ENCODE measurements around the gene THSD1. TPM values are rescaled to one million over a fixed set of nuclear protein-coding genes. Genes with fewer than 3 reads are reported as not detected.

Gene THSD1
- polyA plus RNA-seq, 1 of the 3 experiments (the other 2 are of a cell fraction), result 8.9 TPM

- no peaks in the 10 kb centered on the region for H3K9me2 ChIP-seq
- no peaks in the 10 kb centered on the region for H3K4me1 ChIP-seq (ENCODE audit: control insufficient read depth in 1 of 2, insufficient read depth in 2 of 2, low read depth in 1 of 2, low read length in 1 of 2)
- no peaks in the 10 kb centered on the region for H3K36me3 ChIP-seq (replicated peaks in 1 of 2; ENCODE audit: control insufficient read depth in 1 of 2, insufficient read depth in 2 of 2, low read length in 1 of 2)
- no peak overlapping the region for H3K9ac ChIP-seq
- H3K27ac ChIP-seq (ENCODE audit: low read depth in 2 of 2, low read length in 1 of 2), result no peak overlapping the region
- H4K20me1 ChIP-seq (ENCODE audit: insufficient read depth), result no peaks in the 10 kb centered on the region
- H3K4me3 ChIP-seq (ENCODE audit: low read depth in 2 of 2, low read length in 1 of 2), result no peak overlapping the region
- TF ChIP-seq EP300 (IDR thresholded peaks at IDR 0.05; ENCODE audit: borderline replicate concordance in 1 of 2, low read depth in 1 of 2, low read length in 1 of 2), result no peak
- TF ChIP-seq GABPA (IDR thresholded peaks at IDR 0.05; ENCODE audit: low read depth), result no peak
- TF ChIP-seq FOXJ3 (CRISPR knock-in tag; IDR thresholded peaks at IDR 0.05), result no peak
- TF ChIP-seq NRF1 (IDR thresholded peaks at IDR 0.05; ENCODE audit: low read depth, low read length), result no peak
- TF ChIP-seq POLR2AphosphoS5 (IDR thresholded peaks at IDR 0.05; ENCODE audit: low read depth, low read length), result no peak
- no peak for TF ChIP-seq YY1 (IDR thresholded peaks at IDR 0.05; ENCODE audit: low read depth)
- TF ChIP-seq RAD21 (IDR thresholded peaks at IDR 0.05; ENCODE audit: low read length), result no peak
- TF ChIP-seq NFIC (IDR thresholded peaks at IDR 0.05; ENCODE audit: borderline replicate concordance), result no peak
- no peak for TF ChIP-seq PBX3 (IDR thresholded peaks at IDR 0.05)
- no peak for TF ChIP-seq CHD2 (IDR thresholded peaks at IDR 0.05; ENCODE audit: low read length, partially characterized antibody)
- no peak for TF ChIP-seq TAF1 (IDR thresholded peaks at IDR 0.05; ENCODE audit: borderline replicate concordance, low read depth, low read length)
- no peak for TF ChIP-seq FOSL2 (IDR thresholded peaks at IDR 0.05; ENCODE audit: borderline replicate concordance, low read depth)
- TF ChIP-seq ELF1 (IDR thresholded peaks at IDR 0.05), result no peak
- no peak for TF ChIP-seq EZH2phosphoT487 (IDR thresholded peaks at IDR 0.05; ENCODE audit: borderline replicate concordance, low read depth)
- no peak for TF ChIP-seq TCF12 (IDR thresholded peaks at IDR 0.05)
- TF ChIP-seq CTCF (IDR thresholded peaks at IDR 0.05), result no peak
- no peak for TF ChIP-seq RCOR1 (IDR thresholded peaks at IDR 0.05; ENCODE audit: low read length)
- no peak for TF ChIP-seq GATA2 (CRISPR knock-in tag; IDR thresholded peaks at IDR 0.05)
- no peak for TF ChIP-seq JUND (IDR thresholded peaks at IDR 0.05)
- no peak for TF ChIP-seq USF2 (IDR thresholded peaks at IDR 0.05; ENCODE audit: borderline replicate concordance, low read depth, low read length)
- H3K27me3 ChIP-seq (ENCODE audit: insufficient read depth), result no peaks in the 10 kb centered on the region
- no peaks in the 10 kb centered on the region for H3K9me3 ChIP-seq
- WGBS (ENCODE audit: low lambda C conversion rate), result 40% methylated on average over 4 of the region's 4 CpGs
- no peak overlapping the region for H3K4me2 ChIP-seq
- ChIA-PET POLR2A (no interaction called here), CTCF (no interaction called here)
- no peaks in the 10 kb centered on the region for H3F3A ChIP-seq (replicated peaks; ENCODE audit: insufficient read depth)
- H3K79me2 ChIP-seq (ENCODE audit: insufficient read depth), result no peaks in the 10 kb centered on the region
- H2AFZ ChIP-seq (ENCODE audit: low read depth), result no peak overlapping the region
- peak; percentile 37 for DNase-seq
Observed at GRCh38 chr13:52359534-52359933, 46.4 kb downstream of the THSD1 start.

Measured in SK-N-SH (cell line).